KMS-11 (cell line): ENCODE measurements around the gene SCD.

Source experiments
- H2AFZ ChIP-seq: fragments of 200-600 bp; sonication (generic); 2 replicates; pipeline ENCODE4 v1.6.1; 2016; ENCODE audit warnings: antibody characterized with exemption, mixed run types, low read depth
- H3K27ac ChIP-seq: fragments of 200-600 bp; sonication (generic); 2 replicates; pipeline ENCODE4 v1.6.1; 2016; ENCODE audit warnings: mild to moderate bottlenecking, mixed run types
- H3K27me3 ChIP-seq: fragments of 200-600 bp; sonication (generic); 2 replicates; pipeline ENCODE4 v1.6.1; 2017; ENCODE audit warnings: mild to moderate bottlenecking, low read depth, mixed run types, moderate library complexity; ENCODE audit not compliant: insufficient read depth
- H3K36me3 ChIP-seq: fragments of 200-600 bp; sonication (generic); 2 replicates; pipeline ENCODE4 v1.6.1; 2017; ENCODE audit warnings: mild to moderate bottlenecking, mixed run types; ENCODE audit not compliant: insufficient read depth
- H3K4me1 ChIP-seq: fragments of 200-600 bp; sonication (generic); 2 replicates; pipeline ENCODE4 v1.6.1; 2016; ENCODE audit warnings: mild to moderate bottlenecking, low read depth, mixed run types; ENCODE audit not compliant: poor library complexity, severe bottlenecking
- H3K4me2 ChIP-seq: fragments of 200-600 bp; sonication (generic); 2 replicates; pipeline ENCODE4 v1.7.0; 2016; ENCODE audit warnings: mild to moderate bottlenecking, mixed run types
- H3K4me3 ChIP-seq: fragments of 200-600 bp; sonication (generic); IDR thresholded peaks from 2 replicates; pipeline ENCODE4 v1.6.1; 2017; ENCODE audit warnings: low read depth, low read length, mixed read lengths; ENCODE audit not compliant: insufficient read depth
- H3K79me2 ChIP-seq: fragments of 200-600 bp; sonication (generic); 2 replicates; pipeline ENCODE4 v1.6.1; 2016; ENCODE audit warnings: low read depth, mixed run types; ENCODE audit not compliant: insufficient read depth
- H3K9ac ChIP-seq: fragments of 200-600 bp; sonication (generic); 2 replicates; pipeline ENCODE4 v1.6.1; 2016; ENCODE audit warnings: mild to moderate bottlenecking, mixed run types
- H4K20me1 ChIP-seq: fragments of 200-600 bp; sonication (generic); 2 replicates; pipeline ENCODE4 v1.6.1; 2016; ENCODE audit warnings: mild to moderate bottlenecking, mixed run types; ENCODE audit not compliant: insufficient read depth
- TF ChIP-seq, protein P1 (sequence below): fragments of 200-600 bp; sonication (generic); conservative IDR thresholded peaks from 2 replicates; pipeline ENCODE4 v1.6.1; 2017; ENCODE audit warnings: low read depth, mild to moderate bottlenecking, antibody characterized with exemption, low read length, moderate library complexity, mixed read lengths

SCD gene

DNA sequence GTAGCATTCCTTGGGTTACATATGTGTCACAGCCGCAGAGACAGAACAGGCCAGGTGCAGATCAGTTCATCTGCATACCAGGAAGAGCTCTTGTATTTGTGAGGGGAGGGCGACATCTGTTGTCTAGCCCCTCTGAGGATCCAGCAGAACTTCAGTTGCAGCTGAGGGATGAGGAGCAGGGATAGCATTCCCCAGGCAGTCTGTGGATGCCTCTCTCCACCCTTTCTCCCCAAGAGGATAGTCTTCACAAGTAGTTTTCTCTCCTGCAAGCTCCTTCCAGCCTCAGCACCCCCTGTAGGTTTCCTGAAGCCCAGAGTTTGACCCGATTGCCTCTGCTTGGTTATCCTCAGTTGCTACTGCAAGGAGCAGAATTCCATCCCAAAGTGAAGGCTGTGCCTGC is 2.6 kb downstream of the SCD start:
- Histone ChIP-seq H3K79me2 (peaks cover 47% of the 10 kb centered on the region), H2AFZ (no peak overlapping the region), H3K4me1 (peaks cover 46% of the 10 kb centered on the region), H3K27me3 (no peaks in the 10 kb centered on the region), H3K36me3 (peaks cover 20% of the 10 kb centered on the region; the same call in 1 of the 2 replicates), H4K20me1 (peaks cover 11% of the 10 kb centered on the region; the same call in 1 of the 2 replicates), H3K4me3 (no peak overlapping the region), H3K27ac (no peak overlapping the region), H3K4me2 (peak overlapping the region; percentile 88), H3K9ac (no peak overlapping the region; the same call in 1 of the 2 replicates)
- TF ChIP-seq, protein P1, sequence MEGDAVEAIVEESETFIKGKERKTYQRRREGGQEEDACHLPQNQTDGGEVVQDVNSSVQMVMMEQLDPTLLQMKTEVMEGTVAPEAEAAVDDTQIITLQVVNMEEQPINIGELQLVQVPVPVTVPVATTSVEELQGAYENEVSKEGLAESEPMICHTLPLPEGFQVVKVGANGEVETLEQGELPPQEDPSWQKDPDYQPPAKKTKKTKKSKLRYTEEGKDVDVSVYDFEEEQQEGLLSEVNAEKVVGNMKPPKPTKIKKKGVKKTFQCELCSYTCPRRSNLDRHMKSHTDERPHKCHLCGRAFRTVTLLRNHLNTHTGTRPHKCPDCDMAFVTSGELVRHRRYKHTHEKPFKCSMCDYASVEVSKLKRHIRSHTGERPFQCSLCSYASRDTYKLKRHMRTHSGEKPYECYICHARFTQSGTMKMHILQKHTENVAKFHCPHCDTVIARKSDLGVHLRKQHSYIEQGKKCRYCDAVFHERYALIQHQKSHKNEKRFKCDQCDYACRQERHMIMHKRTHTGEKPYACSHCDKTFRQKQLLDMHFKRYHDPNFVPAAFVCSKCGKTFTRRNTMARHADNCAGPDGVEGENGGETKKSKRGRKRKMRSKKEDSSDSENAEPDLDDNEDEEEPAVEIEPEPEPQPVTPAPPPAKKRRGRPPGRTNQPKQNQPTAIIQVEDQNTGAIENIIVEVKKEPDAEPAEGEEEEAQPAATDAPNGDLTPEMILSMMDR, result no peak

DNA sequence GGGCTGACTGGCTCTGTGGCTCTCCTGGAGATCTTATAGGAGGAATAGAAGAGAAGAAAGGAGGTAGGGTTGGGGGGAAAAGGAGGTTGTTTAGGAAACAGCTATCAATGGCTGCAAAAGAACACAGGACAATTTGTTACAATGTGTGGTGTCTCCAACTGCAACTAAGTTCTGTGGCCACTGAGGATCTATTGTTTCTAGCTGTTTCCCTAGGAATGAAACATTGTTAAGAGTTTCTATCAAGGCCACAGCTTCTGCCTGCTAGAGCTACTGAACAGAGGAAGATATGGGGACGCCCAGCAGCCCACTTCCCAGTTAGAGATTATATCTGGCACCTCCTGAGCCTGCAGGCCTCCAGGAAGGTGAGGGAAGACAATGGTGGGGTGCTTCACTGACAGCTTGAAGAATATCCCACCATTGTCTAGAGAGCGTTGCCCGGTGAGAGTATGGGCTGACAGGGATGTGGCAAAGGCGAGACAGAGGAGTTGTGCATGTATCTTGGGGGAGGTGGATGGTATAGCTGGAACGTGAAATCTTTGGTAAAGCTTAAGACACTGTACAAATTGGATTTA is 4.0 kb downstream of the SCD start:
- peaks cover 23% of the 10 kb centered on the region; the same call in 1 of the 2 replicates for H3K36me3 ChIP-seq
- no peaks in the 10 kb centered on the region for H3K27me3 ChIP-seq
- H3K9ac ChIP-seq, result no peak overlapping the region
- no peak overlapping the region for H3K4me3 ChIP-seq
- peaks cover 11% of the 10 kb centered on the region; the same call in 1 of the 2 replicates for H4K20me1 ChIP-seq
- TF ChIP-seq, protein P1, result no peak
- H3K79me2 ChIP-seq, result peaks cover 47% of the 10 kb centered on the region
- H3K4me1 ChIP-seq, result peaks cover 38% of the 10 kb centered on the region
- H2AFZ ChIP-seq, result no peak overlapping the region
- H3K4me2 ChIP-seq, result peak overlapping the region; percentile 88
- no peak overlapping the region for H3K27ac ChIP-seq

DNA sequence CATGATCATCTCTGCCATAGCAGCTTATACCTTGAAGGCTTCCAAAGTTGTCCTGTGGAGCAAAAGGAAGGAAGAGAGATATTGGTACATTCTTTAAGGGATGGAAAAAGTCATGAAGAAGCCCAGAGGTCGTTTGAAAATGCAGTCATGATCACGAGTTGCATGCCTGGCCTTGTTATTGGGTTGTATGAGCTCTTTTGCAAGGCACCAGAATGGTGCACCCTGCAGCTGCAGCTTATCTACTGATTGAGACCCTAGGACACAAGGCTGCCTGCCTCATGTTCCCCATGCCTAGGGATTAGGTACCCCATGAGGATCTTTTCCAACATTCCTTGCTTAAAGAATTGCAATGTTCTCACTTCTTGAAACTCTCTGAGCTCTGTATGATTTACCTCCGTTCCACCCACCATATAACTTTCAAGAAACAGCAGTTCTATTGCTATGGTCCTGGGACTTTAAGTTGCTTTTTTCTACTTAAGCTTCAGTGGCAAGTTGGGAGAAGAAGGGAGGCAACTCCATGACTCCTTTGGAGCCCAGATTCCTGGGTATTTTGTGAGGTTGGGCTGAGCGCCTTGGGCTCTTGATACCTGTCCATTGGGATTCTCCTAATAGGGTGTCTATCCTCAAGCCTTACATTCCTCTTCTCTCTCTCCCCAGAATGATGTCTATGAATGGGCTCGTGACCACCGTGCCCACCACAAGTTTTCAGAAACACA is 6.9 kb downstream of the SCD start:
- Histone ChIP-seq H4K20me1 (peaks cover 11% of the 10 kb centered on the region; the same call in 1 of the 2 replicates), H3K9ac (no peak overlapping the region), H3K36me3 (peaks cover 40% of the 10 kb centered on the region; the same call in 1 of the 2 replicates), H3K4me1 (peaks cover 36% of the 10 kb centered on the region), H3K4me2 (no peak overlapping the region), H3K27ac (no peak overlapping the region), H3K79me2 (peaks cover 27% of the 10 kb centered on the region), H3K27me3 (no peaks in the 10 kb centered on the region), H2AFZ (no peak overlapping the region), H3K4me3 (no peak overlapping the region)
- TF ChIP-seq, protein P1, result no peak

DNA sequence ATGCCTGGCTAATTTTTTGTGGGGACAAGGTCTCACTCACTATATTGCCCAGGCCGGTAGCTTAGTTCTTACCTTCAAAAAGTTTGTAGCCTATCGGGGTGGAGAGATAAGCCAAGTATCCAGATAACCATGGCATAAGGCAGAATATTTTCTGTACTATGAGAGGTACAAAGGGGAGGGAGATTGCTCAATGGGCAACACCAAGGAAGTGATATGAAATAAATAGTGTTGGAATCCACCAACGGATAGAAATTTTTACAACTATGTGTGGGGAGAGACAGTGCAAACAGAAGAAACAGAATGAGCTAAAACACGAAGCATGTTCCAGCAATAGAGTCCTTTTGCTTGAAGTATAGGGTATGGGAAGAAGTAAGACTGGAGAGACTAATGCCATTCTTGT is 8.1 kb downstream of the SCD start:
- Histone ChIP-seq H3K9ac (no peak overlapping the region), H4K20me1 (peaks cover 11% of the 10 kb centered on the region; the same call in 1 of the 2 replicates), H3K36me3 (peaks cover 42% of the 10 kb centered on the region; the same call in 1 of the 2 replicates)

More for the DNA sequence above, 8.1 kb downstream of the SCD start:
- no peak overlapping the region for H3K4me2 ChIP-seq
- H3K4me3 ChIP-seq, result no peak overlapping the region
- H3K79me2 ChIP-seq, result peaks cover 16% of the 10 kb centered on the region
- no peaks in the 10 kb centered on the region for H3K27me3 ChIP-seq
- TF ChIP-seq, protein P1, result no peak
- H3K4me1 ChIP-seq, result peaks cover 26% of the 10 kb centered on the region
- H3K27ac ChIP-seq, result no peak overlapping the region
- no peak overlapping the region for H2AFZ ChIP-seq
